RWPE2 (cell line): ENCODE data around the gene CENPN.

Source experiments
- ATAC-seq: fragments of 200-7000 bp; cut with Tn5 transposase; 3 replicates; pipeline ENCODE4 v1.9.1; 2021; ENCODE audit warnings: low read depth
- DNase-seq: peaks from one replicate; pipeline ENCODE4 v3.0.0-alpha.2; 2020; ENCODE audit warnings: low spot score
- H3K27ac ChIP-seq: fragments of 450-650 bp; 2 replicates; pipeline ENCODE4 v1.5.1; 2017; ENCODE audit warnings: mild to moderate bottlenecking; ENCODE audit not compliant: poor library complexity, severe bottlenecking
- H3K27me3 ChIP-seq: fragments of 250-450 bp; sonication (Bioruptor Pico); 2 replicates; pipeline ENCODE4 v1.5.1; 2021; ENCODE audit warnings: mild to moderate bottlenecking, moderate library complexity; ENCODE audit not compliant: insufficient read depth, poor library complexity, severe bottlenecking
- H3K36me3 ChIP-seq: fragments of 250-450 bp; sonication (Bioruptor Pico); 2 replicates; pipeline ENCODE4 v1.5.1; 2020; ENCODE audit warnings: low read depth, mild to moderate bottlenecking, moderate library complexity
- H3K4me1 ChIP-seq: fragments of 250-450 bp; sonication (Bioruptor Pico); 2 replicates; pipeline ENCODE4 v1.5.1; 2021; ENCODE audit warnings: mild to moderate bottlenecking, moderate library complexity; ENCODE audit not compliant: insufficient read depth, poor library complexity, severe bottlenecking
- H3K4me3 ChIP-seq: fragments of 250-450 bp; sonication (Bioruptor Pico); 2 replicates; pipeline ENCODE4 v1.5.1; 2021; ENCODE audit warnings: mild to moderate bottlenecking, moderate library complexity; ENCODE audit not compliant: severe bottlenecking
- H3K9me3 ChIP-seq: fragments of 250-450 bp; sonication (Bioruptor Pico); 2 replicates; pipeline ENCODE4 v1.5.1; 2021; ENCODE audit warnings: mild to moderate bottlenecking, moderate library complexity; ENCODE audit not compliant: severe bottlenecking
- CTCF ChIP-seq: fragments of 450-650 bp; IDR thresholded peaks from one replicate; pipeline ENCODE4 v1.5.1; 2017; ENCODE audit warnings: mild to moderate bottlenecking, moderate library complexity; ENCODE audit not compliant: poor library complexity, severe bottlenecking

CENPN gene

GRCh38 chr16:81066681-81067080, 59.7 kb downstream of the CENPN start:
- no peak overlapping the region for H3K4me3 ChIP-seq
- DNase-seq: no peak
- H3K4me1 ChIP-seq: peaks cover 25% of the 10 kb centered on the region
- TF ChIP-seq CTCF: no peak
- ATAC-seq: no peak
- no peaks in the 10 kb centered on the region for H3K27me3 ChIP-seq
- H3K36me3 ChIP-seq: no peaks in the 10 kb centered on the region
- H3K27ac ChIP-seq: peak overlapping the region; percentile 32
- no peaks in the 10 kb centered on the region for H3K9me3 ChIP-seq

- no peaks in the 10 kb centered on the region for H3K36me3 ChIP-seq
- no peak overlapping the region for H3K4me3 ChIP-seq
- no peaks in the 10 kb centered on the region for H3K27me3 ChIP-seq
- H3K27ac ChIP-seq: peak overlapping the region; percentile 32
- no peak for TF ChIP-seq CTCF
- DNase-seq (no peak), ATAC-seq (no peak; the same call in 2 of the 3 replicates)
- no peaks in the 10 kb centered on the region for H3K9me3 ChIP-seq
- peaks cover 29% of the 10 kb centered on the region for H3K4me1 ChIP-seq
These were observed 60.2 kb downstream of the CENPN start for GRCh38 chr16:81067166-81067565.

- no peak overlapping the region for H3K4me3 ChIP-seq
- DNase-seq (no peak), ATAC-seq (no peak)
- TF ChIP-seq CTCF: no peak
- peaks cover 29% of the 10 kb centered on the region for H3K4me1 ChIP-seq
- no peaks in the 10 kb centered on the region for H3K36me3 ChIP-seq
- no peaks in the 10 kb centered on the region for H3K27me3 ChIP-seq
- H3K27ac ChIP-seq: no peak overlapping the region
- no peaks in the 10 kb centered on the region for H3K9me3 ChIP-seq
These were observed 62.0 kb downstream of the CENPN start for GRCh38 chr16:81069063-81069462.

- Histone ChIP-seq H3K27ac (peak overlapping the region; percentile 66), H3K4me1 (peaks cover 24% of the 10 kb centered on the region), H3K36me3 (no peaks in the 10 kb centered on the region), H3K9me3 (no peaks in the 10 kb centered on the region), H3K4me3 (no peak overlapping the region), H3K27me3 (no peaks in the 10 kb centered on the region)
- no peak for TF ChIP-seq CTCF
- ATAC-seq (no peak), DNase-seq (no peak)
These were observed 64.0 kb downstream of the CENPN start for GRCh38 chr16:81070979-81071378.

GRCh38 chr16:81071805-81072204, 64.8 kb downstream of the CENPN start:
- peak; percentile 84 for ATAC-seq
- peak overlapping the region; percentile 66 for H3K27ac ChIP-seq
- TF ChIP-seq CTCF: no peak

More at GRCh38 chr16:81071805-81072204, 64.8 kb downstream of the CENPN start:
- H3K9me3 ChIP-seq: no peaks in the 10 kb centered on the region
- H3K27me3 ChIP-seq: no peaks in the 10 kb centered on the region
- no peaks in the 10 kb centered on the region for H3K36me3 ChIP-seq
- H3K4me3 ChIP-seq: no peak overlapping the region
- peaks cover 20% of the 10 kb centered on the region for H3K4me1 ChIP-seq
- no peak for DNase-seq
